Uterus (tissue), 4 donors: Measurements from ENCODE around the gene CCSER1. TPM values are rescaled to one million over a fixed set of nuclear protein-coding genes. Genes with fewer than 3 reads are reported as not detected.

Source experiments
- DNase-seq, 2 donors: peaks; one replicate each; pipeline ENCODE4 v3.0.0-alpha.2; 2019 to 2020
- H3K27ac ChIP-seq, 2 donors: fragments of 200-600 bp; sonication (generic); 1 replicate in 1 of 2; 2 replicates in 1 of 2; pipeline ENCODE4 v1.5.1; 2016 to 2018
- H3K27me3 ChIP-seq, 2 donors: fragments of 200-600 bp; sonication (generic); one replicate each; pipeline ENCODE4 v1.5.1; 2018 to 2019; ENCODE audit warnings: control low read depth in 1 of 2
- H3K36me3 ChIP-seq, 2 donors: fragments of 200-600 bp; sonication (generic); one replicate each; pipeline ENCODE4 v1.5.1; 2019; ENCODE audit warnings: control low read depth in 1 of 2
- H3K4me1 ChIP-seq, 2 donors: fragments of 200-600 bp; sonication (generic); one replicate each; pipeline ENCODE4 v1.5.1; 2018 to 2019; ENCODE audit warnings: control low read depth in 1 of 2
- H3K4me3 ChIP-seq, 2 donors: fragments of 200-600 bp; sonication (generic); 1 replicate in 1 of 2; 2 replicates in 1 of 2; pipeline ENCODE4 v1.5.1; 2018 to 2019; ENCODE audit warnings: mild to moderate bottlenecking in 1 of 2
- H3K9me3 ChIP-seq, 2 donors: fragments of 200-600 bp; sonication (generic); one replicate each; pipeline ENCODE4 v1.5.1; 2019; ENCODE audit warnings: control low read depth in 1 of 2
- POLR2A ChIP-seq, 2 donors: fragments of 450-650 bp; IDR thresholded peaks; one replicate each; pipeline ENCODE4 v1.6.1; 2016; ENCODE audit warnings: antibody characterized with exemption in 2 of 2, mild to moderate bottlenecking in 1 of 2, moderate library complexity in 1 of 2
- intact Hi-C: fragments of 100-400 bp; cut with DNase I; formaldehyde crosslinking; loops from one replicate; pipeline ENCODE4 v1.15.1; 2023; ENCODE audit warnings: low total_unique reads
- total RNA-seq, 4 donors: library from RNA; depleted of rRNA in 3 of 4; stranded (reverse); fragments of >200 nt in 3 of 4; gene quantifications; one replicate each; pipeline versions ENCODE4 v1.1.0 to v1.2.4, GENCODE V29; 2014 to 2023
- TF ChIP-seq, protein P1 (sequence below), 4 experiments: fragments of 200-600 bp in 2 of 4; fragments of 450-650 bp in 2 of 4; sonication (generic) in 2 of 4; IDR thresholded peaks; one replicate each; pipeline ENCODE4 v1.5.1; 2016 to 2019; ENCODE audit warnings: antibody characterized with exemption in 4 of 4, mild to moderate bottlenecking in 2 of 4, moderate library complexity in 1 of 4
- donor health status: DM: yes; HTN: yes; CAD: no.

Gene CCSER1
- total RNA-seq, 4 donors from 2014 or later, result 2.8 to 54.7 (median 11.9) TPM

- TF ChIP-seq, protein P1, sequence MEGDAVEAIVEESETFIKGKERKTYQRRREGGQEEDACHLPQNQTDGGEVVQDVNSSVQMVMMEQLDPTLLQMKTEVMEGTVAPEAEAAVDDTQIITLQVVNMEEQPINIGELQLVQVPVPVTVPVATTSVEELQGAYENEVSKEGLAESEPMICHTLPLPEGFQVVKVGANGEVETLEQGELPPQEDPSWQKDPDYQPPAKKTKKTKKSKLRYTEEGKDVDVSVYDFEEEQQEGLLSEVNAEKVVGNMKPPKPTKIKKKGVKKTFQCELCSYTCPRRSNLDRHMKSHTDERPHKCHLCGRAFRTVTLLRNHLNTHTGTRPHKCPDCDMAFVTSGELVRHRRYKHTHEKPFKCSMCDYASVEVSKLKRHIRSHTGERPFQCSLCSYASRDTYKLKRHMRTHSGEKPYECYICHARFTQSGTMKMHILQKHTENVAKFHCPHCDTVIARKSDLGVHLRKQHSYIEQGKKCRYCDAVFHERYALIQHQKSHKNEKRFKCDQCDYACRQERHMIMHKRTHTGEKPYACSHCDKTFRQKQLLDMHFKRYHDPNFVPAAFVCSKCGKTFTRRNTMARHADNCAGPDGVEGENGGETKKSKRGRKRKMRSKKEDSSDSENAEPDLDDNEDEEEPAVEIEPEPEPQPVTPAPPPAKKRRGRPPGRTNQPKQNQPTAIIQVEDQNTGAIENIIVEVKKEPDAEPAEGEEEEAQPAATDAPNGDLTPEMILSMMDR (IDR thresholded peaks at IDR 0.05), result no peak
- TF ChIP-seq POLR2A (IDR thresholded peaks at IDR 0.05), result no peak
- Histone ChIP-seq H3K27me3 (no peaks in the 10 kb centered on the region), H3K36me3 (no peaks in the 10 kb centered on the region), H3K4me1 (no peaks in the 10 kb centered on the region), H3K27ac (no peak overlapping the region), H3K4me3 (no peak overlapping the region), H3K9me3 (no peaks in the 10 kb centered on the region)
- intact Hi-C loops, result no loop called here
- no peak for DNase-seq
These were observed 725.0 kb downstream of the CCSER1 start for GRCh38 chr4:90852237-90852636.

- intact Hi-C loops, result no loop called here
These were observed 727.9 kb downstream of the CCSER1 start for GRCh38 chr4:90855111-90855510.

GRCh38 chr4:90857081-90857820 is 730.1 kb downstream of the CCSER1 start:
- no peak overlapping the region for H3K4me3 ChIP-seq
- DNase-seq, result no peak
- TF ChIP-seq, protein P1 (IDR thresholded peaks at IDR 0.05), result no peak
- no peak for TF ChIP-seq POLR2A (IDR thresholded peaks at IDR 0.05)
- H3K27me3 ChIP-seq, result no peaks in the 10 kb centered on the region
- H3K27ac ChIP-seq, result no peak overlapping the region
- no peaks in the 10 kb centered on the region for H3K4me1 ChIP-seq
- H3K36me3 ChIP-seq, result no peaks in the 10 kb centered on the region
- intact Hi-C loops, result no loop called here
- H3K9me3 ChIP-seq, result no peaks in the 10 kb centered on the region

More at GRCh38 chr4:90855111-90855510, 727.9 kb downstream of the CCSER1 start:
- no peaks in the 10 kb centered on the region for H3K27me3 ChIP-seq
- no peaks in the 10 kb centered on the region for H3K9me3 ChIP-seq
- no peaks in the 10 kb centered on the region for H3K36me3 ChIP-seq
- DNase-seq, result no peak
- no peak overlapping the region for H3K27ac ChIP-seq
- no peak overlapping the region for H3K4me3 ChIP-seq
- no peaks in the 10 kb centered on the region for H3K4me1 ChIP-seq
- TF ChIP-seq POLR2A (IDR thresholded peaks at IDR 0.05), result no peak
- TF ChIP-seq, protein P1 (IDR thresholded peaks at IDR 0.05), result no peak

DNA sequence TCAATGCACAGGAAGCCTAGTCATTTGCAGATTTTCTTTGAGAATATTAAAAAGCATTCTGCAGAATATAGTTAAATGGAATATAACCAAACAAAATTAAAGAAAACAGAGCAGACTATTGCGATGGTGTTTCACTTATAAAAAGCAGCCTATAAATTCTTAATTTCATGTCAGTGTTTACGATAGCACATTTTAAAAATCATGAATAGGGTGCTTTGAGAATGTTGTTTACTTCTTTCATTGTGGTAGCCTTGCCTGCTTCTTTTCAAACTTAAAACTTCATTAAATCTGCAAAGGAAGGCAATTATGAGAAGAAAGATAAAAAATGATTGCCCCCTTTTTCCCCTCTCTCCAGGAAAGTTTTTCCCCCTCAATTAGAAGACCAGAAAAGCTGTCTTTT is 748.6 kb downstream of the CCSER1 start:
- no peaks in the 10 kb centered on the region for H3K9me3 ChIP-seq
- intact Hi-C loops, result no loop called here

GRCh38 chr4:90876296-90876695 is 749.1 kb downstream of the CCSER1 start:
- H3K4me1 ChIP-seq, result no peaks in the 10 kb centered on the region
- intact Hi-C loops, result no loop called here
- no peaks in the 10 kb centered on the region for H3K9me3 ChIP-seq
- no peaks in the 10 kb centered on the region for H3K36me3 ChIP-seq
- H3K4me3 ChIP-seq, result no peak overlapping the region
- TF ChIP-seq POLR2A (IDR thresholded peaks at IDR 0.05), result no peak
- TF ChIP-seq, protein P1 (IDR thresholded peaks at IDR 0.05), result no peak
- no peak overlapping the region for H3K27ac ChIP-seq
- H3K27me3 ChIP-seq, result no peaks in the 10 kb centered on the region
- no peak for DNase-seq

More for the DNA sequence above, 748.6 kb downstream of the CCSER1 start:
- TF ChIP-seq, protein P1 (IDR thresholded peaks at IDR 0.05), result no peak
- no peak for TF ChIP-seq POLR2A (IDR thresholded peaks at IDR 0.05)
- no peaks in the 10 kb centered on the region for H3K27me3 ChIP-seq
- H3K4me3 ChIP-seq, result no peak overlapping the region
- no peaks in the 10 kb centered on the region for H3K36me3 ChIP-seq
- no peak overlapping the region for H3K27ac ChIP-seq
- H3K4me1 ChIP-seq, result no peaks in the 10 kb centered on the region
- DNase-seq, result no peak
